Astrocyte (in vitro differentiated cells and primary cell): ENCODE measurements around the gene FOXA1. TPM values are rescaled to one million over a fixed set of nuclear protein-coding genes. Genes with fewer than 3 reads are reported as not detected.

Experiments
- DNase-seq: peaks from one replicate; pipeline ENCODE4 v3.0.0-alpha.2; 2010; ENCODE audit warnings: low read depth
- FAIRE-seq: peaks from 2 replicates; lab custom pipeline; 2011; peaks lifted over from hg19 to GRCh38; lab: Jason Lieb, UNC
- H2AFZ ChIP-seq: 2 replicates; pipeline ENCODE4 v1.6.0; 2012; ENCODE audit warnings: low read depth, low read length, inconsistent platforms
- H3K27ac ChIP-seq: 2 replicates; pipeline ENCODE4 v1.5.1; 2011; ENCODE audit warnings: low read depth, low read length, inconsistent platforms
- H3K27me3 ChIP-seq: 2 replicates; pipeline ENCODE4 v1.6.0; 2011; ENCODE audit warnings: low read length, inconsistent platforms; ENCODE audit not compliant: insufficient read depth
- H3K36me3 ChIP-seq: 2 replicates; pipeline ENCODE4 v1.5.1; 2011; ENCODE audit warnings: low read length, inconsistent platforms; ENCODE audit not compliant: insufficient read depth
- H3K4me1 ChIP-seq: 2 replicates; pipeline ENCODE4 v1.5.1; 2011; ENCODE audit warnings: low read length, inconsistent platforms; ENCODE audit not compliant: insufficient read depth
- H3K4me2 ChIP-seq: 2 replicates; pipeline ENCODE4 v1.6.0; 2012; ENCODE audit warnings: low read length, inconsistent platforms
- H3K4me3 ChIP-seq: 2 replicates; pipeline ENCODE4 v1.5.1; 2011; ENCODE audit warnings: low read depth, mild to moderate bottlenecking, low read length, inconsistent platforms; ENCODE audit not compliant: insufficient read depth
- H3K79me2 ChIP-seq: 2 replicates; pipeline ENCODE4 v1.6.0; 2012; ENCODE audit warnings: mild to moderate bottlenecking, low read length, inconsistent platforms; ENCODE audit not compliant: insufficient read depth
- H3K9ac ChIP-seq: 2 replicates; pipeline ENCODE4 v1.6.0; 2012; ENCODE audit warnings: mild to moderate bottlenecking, low read length, inconsistent platforms
- H3K9me3 ChIP-seq: 2 replicates; pipeline ENCODE4 v1.5.1; 2012; ENCODE audit warnings: low read depth, mild to moderate bottlenecking, low read length, inconsistent platforms; ENCODE audit not compliant: insufficient read depth
- H4K20me1 ChIP-seq: 2 replicates; pipeline ENCODE4 v1.6.0; 2012; ENCODE audit warnings: low read length, inconsistent platforms; ENCODE audit not compliant: insufficient read depth
- H3K27ac Mint-ChIP-seq: one replicate; pipeline ENCODE4 v1.8.0; 2021; ENCODE audit warnings: mild to moderate bottlenecking, mixed read lengths; ENCODE audit not compliant: unreplicated experiment
- H3K27me3 Mint-ChIP-seq: one replicate; pipeline ENCODE4 v1.8.0; 2021; ENCODE audit warnings: low read depth, mixed read lengths; ENCODE audit not compliant: unreplicated experiment
- H3K36me3 Mint-ChIP-seq: one replicate; pipeline ENCODE4 v1.8.0; 2021; ENCODE audit warnings: low read depth, mixed read lengths; ENCODE audit not compliant: unreplicated experiment
- H3K4me1 Mint-ChIP-seq: one replicate; pipeline ENCODE4 v1.8.0; 2021; ENCODE audit warnings: low read depth, mixed read lengths; ENCODE audit not compliant: unreplicated experiment
- H3K4me3 Mint-ChIP-seq: one replicate; pipeline ENCODE4 v1.8.0; 2021; ENCODE audit warnings: mild to moderate bottlenecking, moderate library complexity, mixed read lengths; ENCODE audit not compliant: unreplicated experiment
- H3K9me3 Mint-ChIP-seq: one replicate; pipeline ENCODE4 v1.8.0; 2021; ENCODE audit warnings: mild to moderate bottlenecking, mixed read lengths; ENCODE audit not compliant: unreplicated experiment
- CTCF ChIP-seq: IDR thresholded peaks from 2 replicates; pipeline ENCODE4 v1.5.1; 2011; ENCODE audit warnings: low read depth, mild to moderate bottlenecking, inconsistent platforms, low read length, moderate library complexity; ENCODE audit not compliant: insufficient read depth
- EZH2 ChIP-seq: IDR thresholded peaks from 2 replicates; pipeline ENCODE4 v1.6.1; 2012; ENCODE audit warnings: mild to moderate bottlenecking, low read length, inconsistent platforms; ENCODE audit not compliant: insufficient read depth
- total RNA-seq: library from RNA; stranded (reverse); gene quantifications from 2 replicates; pipeline ENCODE4 v1.2.1, GENCODE V29; 2021

Gene FOXA1
- total RNA-seq, 1 donor from 2014 or later, result 0.11 TPM

GRCh38 chr14:37589715-37590427 lies 5.2 kb downstream of the FOXA1 start:
- FAIRE-seq (no peak), DNase-seq (no peak)
- no peak overlapping the region for H3K27ac ChIP-seq
- Mint-ChIP-seq H3K27me3 (peaks cover 81% of the 10 kb centered on the region), H3K27ac (no peak overlapping the region), H3K9me3 (peaks cover 8% of the 10 kb centered on the region), H3K4me1 (peaks cover 3% of the 10 kb centered on the region), H3K4me3 (no peak overlapping the region), H3K36me3 (peaks cover 3% of the 10 kb centered on the region)
- H3K4me2 ChIP-seq, result no peak overlapping the region
- peaks cover 91% of the 10 kb centered on the region for H3K27me3 ChIP-seq
- H3K79me2 ChIP-seq, result no peaks in the 10 kb centered on the region
- peaks cover 12% of the 10 kb centered on the region for H4K20me1 ChIP-seq
- H3K4me1 ChIP-seq, result no peaks in the 10 kb centered on the region
- H3K4me3 ChIP-seq, result no peak overlapping the region
- H3K9me3 ChIP-seq, result no peaks in the 10 kb centered on the region
- no peak overlapping the region for H3K9ac ChIP-seq
- H3K36me3 ChIP-seq, result no peaks in the 10 kb centered on the region
- no peak overlapping the region for H2AFZ ChIP-seq
- TF ChIP-seq CTCF (no peak), EZH2 (no peak)

GRCh38 chr14:37588956-37589714 lies 5.9 kb downstream of the FOXA1 start:
- FAIRE-seq, result no peak
- Histone ChIP-seq H3K4me3 (no peak overlapping the region), H3K9me3 (no peaks in the 10 kb centered on the region), H3K4me1 (no peaks in the 10 kb centered on the region), H3K27me3 (peaks cover 99% of the 10 kb centered on the region), H3K36me3 (no peaks in the 10 kb centered on the region), H3K4me2 (no peak overlapping the region), H2AFZ (no peak overlapping the region), H3K9ac (no peak overlapping the region), H4K20me1 (peaks cover 12% of the 10 kb centered on the region), H3K27ac (no peak overlapping the region), H3K79me2 (no peaks in the 10 kb centered on the region)
- DNase-seq, result no peak
- Mint-ChIP-seq H3K4me1 (peaks cover 3% of the 10 kb centered on the region), H3K27me3 (peaks cover 83% of the 10 kb centered on the region), H3K27ac (peak overlapping the region; percentile 58), H3K4me3 (no peak overlapping the region), H3K36me3 (peaks cover 3% of the 10 kb centered on the region), H3K9me3 (peaks cover 8% of the 10 kb centered on the region)
- TF ChIP-seq EZH2 (no peak), CTCF (no peak)

- peaks cover 3% of the 10 kb centered on the region for H3K36me3 Mint-ChIP-seq
- peak overlapping the region; percentile 58 for H3K27ac Mint-ChIP-seq
- H3K79me2 ChIP-seq, result no peaks in the 10 kb centered on the region
- H3K36me3 ChIP-seq, result no peaks in the 10 kb centered on the region
- H3K9me3 ChIP-seq, result no peaks in the 10 kb centered on the region
- H3K27me3 ChIP-seq, result peaks cover 99% of the 10 kb centered on the region
- H3K27me3 Mint-ChIP-seq, result peaks cover 79% of the 10 kb centered on the region
- peaks cover 8% of the 10 kb centered on the region for H3K9me3 Mint-ChIP-seq
- no peak for FAIRE-seq
- TF ChIP-seq CTCF (no peak), EZH2 (peak; percentile 63)
- H2AFZ ChIP-seq, result no peak overlapping the region
- H4K20me1 ChIP-seq, result peaks cover 12% of the 10 kb centered on the region
- no peak for DNase-seq
- H3K4me3 Mint-ChIP-seq, result peak overlapping the region; percentile 43
- no peak overlapping the region for H3K9ac ChIP-seq
- H3K4me2 ChIP-seq, result peak overlapping the region; percentile 38
- H3K27ac ChIP-seq, result no peak overlapping the region
- H3K4me3 ChIP-seq, result no peak overlapping the region
- H3K4me1 Mint-ChIP-seq, result peaks cover 3% of the 10 kb centered on the region
- H3K4me1 ChIP-seq, result peaks cover 2% of the 10 kb centered on the region
These were observed 6.4 kb downstream of the FOXA1 start for GRCh38 chr14:37588667-37588955.
